HG03175 (cell line): ENCODE data around the gene NCDN.
A peak's percentile ranks its signal among the peaks of the same experiment; 100 is the strongest.

ENCODE experiments used
- ATAC-seq: cut with Tn5 transposase; IDR thresholded peaks from one replicate; pipeline ENCODE4 v1.9.1; 2021; ENCODE audit warnings: mild to moderate bottlenecking, moderate library complexity; ENCODE audit not compliant: unreplicated experiment

NCDN gene

DNA sequence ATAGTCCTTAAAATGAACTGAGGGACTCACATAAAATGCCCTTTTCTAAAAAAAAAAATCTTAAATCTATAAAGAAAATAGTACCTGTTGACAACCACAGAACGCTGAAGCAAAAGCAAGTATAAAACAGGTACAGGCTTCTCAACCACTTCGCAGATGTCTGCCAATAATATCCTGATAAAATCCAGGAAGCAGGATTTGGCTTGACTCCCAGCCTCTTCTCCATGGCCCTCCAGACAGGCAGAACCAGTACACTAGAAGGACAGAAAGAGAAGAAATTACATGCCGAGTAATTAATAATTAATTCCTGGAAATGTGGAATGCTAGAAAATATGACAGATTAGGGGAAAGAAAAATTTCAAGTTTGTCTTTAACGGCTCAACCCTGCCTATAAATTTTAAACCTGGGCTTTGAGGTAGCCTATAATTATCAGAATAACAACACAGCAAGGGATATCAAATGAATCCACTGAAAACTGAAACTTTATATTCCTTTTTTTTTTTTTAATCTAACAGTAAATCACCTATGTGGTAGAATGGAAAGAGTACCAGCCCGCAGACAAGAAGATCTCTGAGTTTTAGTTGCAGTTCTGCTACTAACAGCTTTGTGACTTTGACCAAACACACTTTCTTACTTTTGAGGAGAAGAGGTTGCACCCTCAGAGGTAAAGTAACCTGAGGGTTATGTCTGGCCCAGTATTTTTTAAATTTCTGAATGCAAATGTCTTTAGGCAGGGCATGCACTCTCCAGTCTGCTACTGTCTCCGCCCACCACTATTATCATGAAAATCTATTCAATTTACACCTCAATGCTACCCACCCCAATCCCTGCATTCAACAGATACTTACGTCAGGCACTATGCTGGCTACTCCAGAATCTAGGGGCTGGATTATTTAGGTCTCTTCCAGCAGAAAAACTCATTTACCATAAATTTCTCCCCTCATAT is 3.1 kb upstream of the NCDN start:
- ATAC-seq: no peak

DNA sequence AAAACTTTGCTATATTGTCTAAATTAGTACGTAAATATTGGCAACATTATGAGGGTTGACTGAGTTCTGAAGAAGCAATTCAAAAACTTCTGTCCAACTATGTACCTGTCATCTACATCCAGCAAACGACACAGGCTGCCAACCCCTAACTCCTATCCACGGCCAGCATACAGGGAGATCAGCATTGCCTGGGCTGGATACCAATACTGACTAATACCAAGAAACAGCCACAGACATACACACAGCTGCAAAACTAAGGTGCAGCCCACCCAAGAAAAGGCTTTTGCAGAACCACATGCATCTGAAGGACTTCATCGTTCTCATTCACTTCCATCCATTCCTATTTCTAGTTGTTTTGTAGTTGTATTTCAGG is 2.4 kb upstream of the NCDN start:
- no peak for ATAC-seq

DNA sequence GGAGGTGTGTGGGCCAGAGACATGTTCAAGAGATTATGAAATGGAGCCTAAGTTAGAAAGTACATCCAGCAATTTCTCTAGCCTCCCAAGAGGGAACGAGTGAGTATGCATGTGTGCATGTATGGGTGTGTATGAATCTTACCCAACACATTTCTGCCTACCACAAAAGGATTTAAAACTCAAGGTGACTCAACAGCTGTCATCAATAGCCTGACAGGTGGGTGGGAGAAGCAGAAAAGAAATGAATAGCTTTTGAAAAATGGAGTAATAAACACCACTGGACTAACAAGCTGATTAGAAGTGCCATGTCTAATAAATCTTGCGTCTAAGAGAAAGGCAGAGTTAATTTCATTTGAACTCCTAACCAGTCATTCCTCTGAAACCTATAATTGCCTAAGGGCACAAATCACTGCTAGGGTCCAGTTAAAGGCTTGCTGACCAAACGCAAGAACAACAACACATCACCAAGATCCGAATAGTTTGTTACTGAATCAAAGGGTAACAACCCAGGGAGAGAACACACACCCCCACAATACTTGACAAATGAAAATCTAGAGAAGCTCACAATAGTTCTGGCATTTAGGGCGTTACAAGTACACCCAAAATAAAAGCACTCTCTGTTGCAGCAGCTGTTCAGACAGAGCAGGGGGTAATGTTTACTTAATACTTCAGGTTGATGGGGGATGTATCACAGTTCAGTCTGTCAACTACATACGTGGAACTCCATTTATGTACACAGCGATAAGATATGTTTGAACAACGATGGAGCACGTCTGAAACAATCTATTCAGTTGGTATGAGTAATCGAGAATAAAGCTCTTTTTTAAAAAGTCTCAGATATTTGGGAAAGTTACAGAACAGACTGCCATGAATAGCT is 1.8 kb upstream of the NCDN start:
- ATAC-seq: no peak

DNA sequence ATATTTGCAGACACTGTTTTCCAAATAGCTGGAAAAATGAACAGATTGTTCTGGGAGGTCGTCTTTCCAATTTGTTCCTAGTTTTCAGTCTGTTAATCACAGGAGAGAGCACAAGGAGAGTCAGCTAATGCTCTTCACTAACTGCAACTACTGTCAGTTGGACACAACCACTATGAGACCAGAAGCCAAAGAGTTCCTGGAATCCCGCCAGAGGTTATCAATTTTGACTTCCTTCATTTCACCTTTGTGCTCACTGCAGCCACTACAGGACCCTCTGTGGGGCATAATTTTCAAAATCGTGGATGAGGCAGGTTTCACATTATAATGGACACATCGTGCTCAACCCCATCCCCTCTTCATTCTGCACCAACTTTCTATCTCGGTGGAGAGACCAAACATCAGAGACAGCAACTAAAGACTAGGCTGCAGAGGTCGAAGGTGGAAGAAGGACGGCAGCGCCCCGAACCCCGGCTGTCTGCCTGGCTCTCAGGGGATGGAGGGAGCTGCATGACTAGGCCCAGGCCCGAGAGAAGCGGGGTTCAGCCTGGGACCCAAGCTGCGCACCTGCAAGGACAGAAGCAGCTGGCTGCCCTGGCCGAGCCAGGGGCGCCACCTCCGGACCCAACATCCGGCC is 998 bp upstream of the NCDN start:
- ATAC-seq: no peak

DNA sequence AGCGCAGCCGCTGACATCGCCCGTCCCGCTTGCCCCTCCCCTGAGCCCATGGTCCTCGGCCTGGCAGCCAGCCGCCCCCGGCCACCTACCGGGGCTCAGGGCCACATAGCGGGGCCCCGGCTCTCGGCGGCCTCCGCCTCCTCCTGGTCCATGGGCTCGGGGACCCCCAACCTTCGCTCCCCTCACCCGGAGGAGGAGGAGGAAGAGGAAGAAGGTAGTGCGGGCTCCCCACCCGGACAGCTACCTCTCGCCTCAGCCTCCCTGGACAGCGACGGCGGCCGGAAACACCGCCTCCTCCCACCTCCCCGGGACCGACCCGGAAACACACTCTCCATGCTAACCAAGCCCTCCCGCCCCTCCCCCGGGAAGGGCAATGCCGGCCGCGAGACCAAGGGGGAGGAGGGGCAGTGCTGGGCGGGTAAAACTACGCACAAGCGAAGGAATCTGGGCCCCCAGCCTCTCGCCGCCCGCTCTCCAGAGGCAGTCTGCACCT is 435 bp upstream of the NCDN start, which contains the start of gene KIAA0319L:
TSS of gene KIAA0319L (minus strand) at position 286 of the 493 bp plus-strand sequence. CDS start 2,912 bp downstream, outside the sequence.
- peak; percentile 77 for ATAC-seq

DNA sequence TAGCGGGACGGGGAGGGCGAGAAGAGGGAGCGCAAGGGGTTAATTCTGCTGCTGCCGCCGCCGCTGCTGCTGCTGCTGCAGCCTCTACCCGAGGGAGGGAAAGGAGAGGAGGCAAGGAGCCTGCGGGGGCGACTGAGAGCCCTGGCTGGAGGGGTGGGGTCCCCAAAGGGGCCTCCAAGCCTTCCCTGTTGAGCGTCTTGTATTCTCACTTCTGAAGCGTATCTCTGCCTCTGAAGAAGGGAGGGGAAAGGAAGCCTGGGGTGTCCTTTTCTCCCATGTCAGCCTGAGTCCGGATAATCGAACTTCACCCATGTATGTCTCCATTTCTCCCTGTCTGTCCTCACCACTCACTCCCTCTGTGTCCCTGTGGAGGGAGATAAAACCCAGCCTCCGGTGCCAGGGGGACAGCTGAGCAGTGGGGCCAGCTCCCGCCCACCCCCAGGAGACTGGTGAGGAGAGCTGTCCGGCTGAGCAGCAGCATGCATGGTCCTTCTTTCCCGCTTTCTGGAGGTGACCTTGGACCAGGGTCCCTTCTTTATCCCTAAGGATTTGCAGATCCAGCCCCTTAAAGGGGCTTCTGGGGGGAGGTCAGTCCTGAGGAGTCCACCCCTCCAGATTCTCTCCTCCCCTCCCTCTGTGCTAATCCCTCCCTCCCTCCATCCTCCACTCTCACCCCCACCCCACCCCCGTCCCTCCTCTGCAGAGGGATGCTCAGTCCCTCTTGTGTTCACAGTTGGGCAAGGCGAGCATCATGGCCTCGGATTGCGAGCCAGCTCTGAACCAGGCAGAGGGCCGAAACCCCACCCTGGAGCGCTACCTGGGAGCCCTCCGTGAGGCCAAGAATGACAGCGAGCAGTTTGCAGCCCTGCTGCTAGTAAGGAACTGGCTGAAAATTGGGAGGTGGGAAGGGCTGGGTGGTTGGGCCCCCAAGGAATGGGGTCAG is 1.0 kb downstream of the NCDN start:
- ATAC-seq: no peak

DNA sequence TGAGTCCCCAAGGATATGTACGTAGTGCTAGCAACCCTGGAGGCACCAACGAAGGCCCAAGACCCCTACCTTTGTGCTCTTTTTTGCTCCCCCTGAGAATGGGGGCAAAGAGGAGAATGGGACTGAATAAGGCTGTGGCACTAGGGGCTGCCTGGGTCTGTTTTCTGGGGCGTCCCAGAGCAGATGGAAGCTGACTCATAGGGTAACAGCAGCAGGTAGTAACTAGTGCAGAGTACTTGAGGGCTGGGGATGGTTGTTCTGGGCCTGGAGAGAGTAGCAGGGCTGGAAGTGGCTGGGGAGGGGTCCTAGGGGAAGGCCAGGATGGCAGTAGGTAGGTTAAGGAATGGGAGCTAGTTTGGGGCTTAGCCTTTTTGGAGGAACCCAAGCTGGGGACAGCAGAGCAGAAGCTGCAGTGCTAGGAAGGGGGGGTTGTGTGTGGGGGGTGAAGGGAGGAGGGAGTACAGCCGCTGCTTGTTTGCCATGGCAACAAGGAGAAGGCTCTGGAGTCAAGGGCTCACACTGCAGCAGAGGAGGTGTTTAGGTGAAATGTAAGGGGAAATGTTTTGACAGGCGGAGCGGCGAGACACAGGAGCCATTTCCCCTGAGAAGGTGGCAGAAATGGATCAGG is 1.8 kb downstream of the NCDN start:
- no peak for ATAC-seq

DNA sequence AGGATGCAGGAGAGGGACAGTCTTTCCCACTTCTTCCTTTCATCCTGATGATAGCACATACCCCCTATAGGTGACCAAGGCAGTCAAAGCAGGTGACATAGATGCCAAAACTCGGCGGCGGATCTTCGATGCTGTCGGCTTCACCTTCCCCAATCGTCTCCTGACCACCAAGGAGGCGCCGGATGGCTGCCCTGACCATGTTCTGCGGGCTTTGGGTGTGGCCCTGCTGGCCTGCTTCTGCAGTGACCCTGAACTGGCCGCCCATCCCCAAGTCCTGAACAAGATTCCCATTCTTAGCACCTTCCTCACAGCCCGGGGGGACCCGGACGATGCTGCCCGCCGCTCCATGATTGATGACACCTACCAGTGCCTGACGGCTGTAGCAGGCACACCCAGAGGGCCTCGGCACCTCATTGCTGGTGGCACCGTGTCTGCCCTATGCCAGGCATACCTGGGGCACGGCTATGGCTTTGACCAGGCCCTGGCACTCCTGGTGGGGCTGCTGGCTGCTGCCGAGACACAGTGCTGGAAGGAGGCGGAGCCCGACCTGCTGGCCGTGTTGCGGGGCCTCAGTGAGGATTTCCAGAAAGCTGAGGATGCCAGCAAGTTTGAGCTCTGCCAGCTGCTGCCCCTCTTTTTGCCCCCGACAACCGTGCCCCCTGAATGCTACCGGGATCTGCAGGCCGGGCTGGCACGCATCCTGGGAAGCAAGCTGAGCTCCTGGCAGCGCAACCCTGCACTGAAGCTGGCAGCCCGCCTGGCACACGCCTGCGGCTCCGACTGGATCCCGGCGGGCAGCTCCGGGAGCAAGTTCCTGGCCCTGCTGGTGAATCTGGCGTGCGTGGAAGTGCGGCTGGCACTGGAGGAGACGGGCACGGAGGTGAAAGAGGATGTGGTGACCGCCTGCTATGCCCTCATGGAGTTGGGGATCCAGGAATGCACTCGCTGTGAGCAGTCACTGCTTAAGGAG is 2.9 kb downstream of the NCDN start:
- no peak for ATAC-seq

DNA sequence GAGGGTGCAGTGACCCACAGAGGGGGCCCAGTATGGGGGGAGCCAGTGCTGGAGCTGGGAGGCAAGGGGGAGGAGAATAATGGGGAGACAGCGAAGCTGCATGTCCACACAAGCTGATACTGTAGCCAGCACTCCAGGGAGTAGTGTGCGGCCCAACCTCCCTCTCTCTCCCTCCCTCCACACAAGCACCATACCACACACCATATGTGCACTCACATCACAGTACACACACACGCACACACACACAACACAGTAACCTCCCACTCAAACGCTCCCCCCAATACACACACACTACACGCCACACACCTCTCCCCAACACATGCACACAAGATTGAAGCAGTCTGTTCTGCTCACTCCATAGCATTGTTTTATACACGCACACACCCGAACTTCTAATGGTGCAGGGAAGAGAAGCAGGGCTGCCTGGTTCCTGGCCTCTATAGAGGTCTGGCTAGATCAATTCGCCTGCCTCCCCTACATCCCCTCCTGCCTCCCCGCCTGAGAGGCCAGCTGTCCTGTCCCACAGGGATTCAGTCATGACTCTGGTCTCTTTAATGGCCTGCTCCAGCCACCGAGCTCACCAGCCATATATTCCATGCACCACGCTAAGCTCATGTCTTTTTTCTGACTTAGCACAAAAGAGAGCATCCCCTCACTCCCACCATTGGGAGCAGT is 3.8 kb downstream of the NCDN start:
- no peak for ATAC-seq

DNA sequence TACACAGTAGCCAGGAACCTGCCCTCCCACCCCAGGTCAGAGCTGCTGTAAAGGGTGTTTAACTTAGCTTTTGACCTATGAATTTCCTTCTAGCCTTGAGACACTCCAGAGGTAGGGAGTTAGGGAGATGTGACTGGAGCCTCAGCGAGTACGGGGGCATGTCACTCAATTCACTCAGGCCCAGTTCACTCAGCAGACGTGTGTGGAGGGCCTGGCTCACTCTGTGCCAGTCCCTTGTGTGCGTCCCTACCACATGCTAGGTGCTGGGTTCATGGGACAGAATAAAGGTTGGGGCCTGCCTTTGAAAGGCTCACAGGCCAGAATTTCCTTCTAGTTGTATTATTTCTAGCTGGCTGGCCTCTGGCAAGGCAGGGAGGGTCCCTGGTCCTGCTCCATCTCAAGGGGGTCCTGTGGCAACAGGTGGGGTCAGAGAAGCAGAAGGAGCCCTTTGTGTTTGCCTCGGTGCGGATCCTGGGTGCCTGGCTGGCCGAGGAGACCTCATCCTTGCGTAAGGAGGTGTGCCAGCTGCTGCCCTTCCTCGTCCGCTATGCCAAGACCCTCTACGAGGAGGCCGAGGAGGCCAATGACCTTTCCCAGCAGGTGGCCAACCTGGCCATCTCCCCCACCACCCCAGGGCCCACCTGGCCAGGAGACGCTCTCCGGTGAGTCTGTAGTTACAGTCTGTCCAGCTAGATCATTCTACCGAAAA is 4.5 kb downstream of the NCDN start:
- ATAC-seq: no peak

DNA sequence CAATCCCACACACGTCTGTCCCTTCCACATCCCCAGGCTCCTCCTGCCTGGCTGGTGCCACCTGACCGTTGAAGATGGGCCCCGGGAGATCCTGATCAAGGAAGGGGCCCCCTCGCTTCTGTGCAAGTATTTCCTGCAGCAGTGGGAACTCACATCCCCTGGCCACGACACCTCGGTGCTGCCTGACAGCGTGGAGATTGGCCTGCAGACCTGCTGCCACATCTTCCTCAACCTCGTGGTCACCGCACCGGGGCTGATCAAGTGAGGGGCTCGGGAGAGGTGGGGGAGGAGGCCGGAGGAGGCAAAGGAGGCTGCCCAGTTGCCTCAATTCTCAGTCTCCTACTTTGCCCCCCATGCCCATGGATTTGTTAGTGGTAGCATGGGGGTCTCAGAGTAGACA is 5.6 kb downstream of the NCDN start:
- no peak for ATAC-seq

DNA sequence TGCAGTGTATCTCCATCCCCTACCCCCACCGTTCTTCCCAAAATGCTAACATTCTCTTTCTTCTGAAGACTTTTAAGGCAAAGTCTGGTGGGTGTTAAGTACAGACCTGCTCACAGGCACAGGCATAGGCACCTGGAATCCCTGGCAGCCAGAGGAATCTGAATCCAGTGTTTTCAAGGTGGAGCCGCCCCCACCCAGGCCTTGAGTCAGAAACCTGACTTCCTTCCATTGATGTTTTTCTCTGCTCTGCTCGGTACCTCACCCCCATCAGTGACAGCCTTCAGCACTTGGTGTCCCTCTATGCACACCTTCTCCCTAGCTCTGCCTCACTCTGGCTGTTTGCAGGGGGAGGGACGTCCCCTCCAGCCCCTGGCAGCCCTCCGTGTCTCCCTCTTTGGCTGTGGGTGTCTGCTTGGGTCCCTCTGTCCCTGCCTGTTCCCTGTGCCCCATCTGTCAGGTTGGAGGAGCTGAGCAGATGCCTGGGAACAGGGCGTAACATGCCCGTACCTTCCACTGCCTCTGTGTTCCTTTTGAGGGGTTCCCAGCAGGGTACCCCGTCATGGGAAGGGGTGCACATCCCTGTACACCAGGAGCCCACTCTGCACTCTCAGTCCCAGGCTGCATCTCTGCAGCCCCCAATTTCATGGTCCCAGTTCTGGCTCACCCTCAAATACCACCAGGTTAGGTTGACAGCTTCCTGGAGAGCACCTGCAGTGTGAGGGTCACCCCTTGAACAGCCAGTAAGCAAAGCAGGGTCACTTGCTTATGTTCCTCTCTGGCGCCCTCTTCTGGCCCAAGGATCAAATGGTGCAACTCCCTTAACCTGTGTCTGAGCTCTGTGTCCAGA is 6.7 kb downstream of the NCDN start:
- peak; percentile 72 for ATAC-seq

DNA sequence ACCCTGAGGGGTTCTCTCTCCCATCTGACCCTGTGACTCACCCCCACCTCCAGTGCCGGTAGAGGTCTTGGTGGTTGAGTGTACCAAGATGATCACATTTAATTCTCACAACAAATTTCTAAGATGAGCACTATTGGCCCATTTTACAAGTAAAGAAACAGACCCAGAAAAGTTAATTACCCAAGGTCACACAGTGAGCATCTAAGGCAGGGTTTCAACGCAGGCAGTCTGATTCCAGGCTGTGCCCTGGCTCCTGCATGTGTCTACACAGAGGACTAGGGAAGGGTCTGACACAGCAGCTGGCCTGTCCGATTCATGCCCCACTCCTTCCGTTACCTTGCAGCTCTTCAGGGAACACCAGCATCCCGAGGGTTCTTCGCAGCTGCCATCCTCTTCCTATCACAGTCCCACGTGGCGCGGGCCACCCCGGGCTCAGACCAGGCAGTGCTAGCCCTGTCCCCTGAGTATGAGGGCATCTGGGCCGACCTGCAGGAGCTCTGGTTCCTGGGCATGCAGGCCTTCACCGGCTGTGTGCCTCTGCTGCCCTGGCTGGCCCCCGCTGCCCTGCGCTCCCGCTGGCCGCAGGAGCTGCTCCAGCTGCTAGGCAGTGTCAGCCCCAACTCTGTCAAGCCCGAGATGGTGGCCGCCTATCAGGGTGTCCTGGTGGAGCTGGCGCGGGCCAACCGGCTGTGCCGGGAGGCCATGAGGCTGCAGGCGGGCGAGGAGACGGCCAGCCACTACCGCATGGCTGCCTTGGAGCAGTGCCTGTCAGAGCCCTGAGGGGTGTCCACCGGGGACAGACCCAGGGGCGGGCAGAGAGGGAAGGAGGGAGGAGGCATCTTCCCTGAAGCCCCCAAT is 7.5 kb downstream of the NCDN start:
- no peak for ATAC-seq

DNA sequence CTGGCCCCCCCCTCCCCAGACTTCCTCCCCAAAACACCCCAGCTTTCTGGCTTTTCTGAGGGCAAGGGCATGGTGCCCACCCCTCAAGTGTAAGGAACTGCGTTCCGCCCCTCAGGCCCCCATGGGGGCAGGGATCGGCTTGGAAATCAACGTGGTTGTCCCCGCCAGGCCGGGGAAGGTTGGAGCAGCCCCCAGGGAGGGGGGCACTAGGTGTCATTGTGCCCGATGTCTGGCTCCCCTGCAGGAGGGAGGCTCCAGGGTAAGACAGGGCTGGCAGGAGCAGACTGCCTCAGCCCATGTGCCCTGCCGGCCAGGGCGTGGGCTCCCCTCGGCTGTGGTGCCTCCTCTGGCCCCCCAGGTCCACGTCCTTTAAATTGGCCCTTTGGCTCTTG is 8.1 kb downstream of the NCDN start:
- no peak for ATAC-seq

DNA sequence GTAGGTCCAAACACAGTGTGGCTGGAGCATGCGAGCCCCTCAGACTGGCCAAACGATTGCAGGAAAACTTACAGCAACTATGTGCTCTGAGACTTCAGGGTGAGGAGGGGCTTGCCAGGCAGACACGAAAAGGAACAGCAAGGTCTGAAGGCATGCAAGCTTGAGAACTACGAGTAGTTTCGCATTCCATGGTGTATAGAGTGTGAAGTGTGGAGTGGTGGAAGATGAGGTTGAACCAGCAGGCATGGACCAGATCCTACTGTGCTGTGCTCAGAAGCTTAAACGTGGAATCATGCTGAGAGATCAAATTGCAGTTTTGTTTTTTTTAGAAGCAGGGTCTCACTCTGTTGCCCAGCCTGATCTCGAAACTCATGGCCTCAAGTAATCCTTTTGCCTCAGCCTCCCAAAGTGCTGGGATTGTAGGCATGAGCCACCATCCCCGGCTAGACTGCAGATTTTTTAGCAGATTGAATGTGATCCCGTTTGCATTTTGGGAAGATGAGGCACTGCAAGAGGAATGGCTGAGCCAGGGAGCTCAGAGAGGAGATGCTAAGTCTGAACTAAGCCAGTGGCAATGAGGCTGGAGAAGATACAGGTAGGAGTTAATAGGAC is 10.5 kb downstream of the NCDN start:
- ATAC-seq: no peak
